ENCODE measurements around the gene RALGPS2. TPM values are rescaled to one million over a fixed set of nuclear protein-coding genes. Genes with fewer than 3 reads are reported as not detected.

Gene RALGPS2
- total and polyA plus RNA-seq, 2 of the 8 experiments (the other 6 are each of a cell fraction or from before 2014, with no cell fraction given), result 6.7 to 38.0 TPM

DNA sequence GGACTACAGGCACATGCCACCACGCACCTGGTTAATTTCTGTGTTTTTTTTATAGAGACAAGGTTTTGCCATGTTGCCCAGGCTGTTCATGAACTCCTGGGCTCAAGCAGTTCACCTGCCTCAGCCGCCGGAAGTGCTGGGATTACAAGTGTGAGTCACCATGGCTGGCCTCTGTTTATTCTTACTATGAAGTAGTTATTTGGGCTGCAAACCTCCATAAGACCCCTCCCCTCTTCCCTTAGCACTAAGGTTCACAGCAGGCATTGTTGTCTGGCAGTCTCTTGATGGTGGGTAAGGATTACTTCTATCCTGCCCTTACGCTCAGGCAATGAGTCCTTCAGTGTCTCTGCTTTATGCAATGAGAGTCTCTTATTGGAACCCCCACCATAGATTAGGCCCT lies 94.1 kb downstream of the RALGPS2 start:
- H3K4me3 ChIP-seq (ENCODE audit: extremely low read depth in 1 of 4, insufficient read depth in 2 of 4, low read depth in 3 of 4, low read length in 4 of 4), result no peak overlapping the region
- H3K79me1 ChIP-seq (ENCODE audit: low read depth, low read length), result no peaks in the 10 kb centered on the region
- no peaks in the 10 kb centered on the region for H3K4me1 ChIP-seq (replicated peaks in 1 of 4; ENCODE audit: control insufficient read depth in 3 of 4, insufficient read depth in 4 of 4, low read length in 3 of 4)
- no peak overlapping the region for H2BK20ac ChIP-seq (ENCODE audit: low read length)
- 100% methylated on average over 4 of the region's 4 CpGs; no CpG with 5 or more reads in 1 of the 2 experiments for WGBS, 2 experiments (ENCODE audit: extremely low coverage in 1 of 2, insufficient coverage in 1 of 2, insufficient read length in 1 of 2, insufficient replicate concordance in 2 of 2, low coverage in 1 of 2, low lambda C conversion rate in 2 of 2, missing lambda C conversion rate in 1 of 2)
- H3K9me3 ChIP-seq (ENCODE audit: insufficient read depth in 2 of 2, low read depth in 1 of 2, low read length in 1 of 2), result no peaks in the 10 kb centered on the region
- H3K27ac ChIP-seq (ENCODE audit: low read depth, low read length), result no peak overlapping the region
- no peak for FAIRE-seq
- no peaks in the 10 kb centered on the region for H3K36me3 ChIP-seq (ENCODE audit: control insufficient read depth in 2 of 4, insufficient read depth in 4 of 4, low read length in 3 of 4)
- H3K14ac ChIP-seq (ENCODE audit: insufficient read length), result no peak overlapping the region
- H3K79me2 ChIP-seq (ENCODE audit: control insufficient read depth in 1 of 2, insufficient read depth in 2 of 2, low read length in 2 of 2), result no peaks in the 10 kb centered on the region
- no peak overlapping the region for H3K9ac ChIP-seq (replicated peaks in 1 of 4; ENCODE audit: extremely low read depth in 1 of 4, low read depth in 3 of 4, low read length in 3 of 4)
- no peak overlapping the region for H2BK12ac ChIP-seq (ENCODE audit: low read depth, low read length)
- no peaks in the 10 kb centered on the region for H3K23me2 ChIP-seq (ENCODE audit: low read depth, low read length)
- no peak overlapping the region for H3K18ac ChIP-seq (ENCODE audit: extremely low read depth, low read length)
- no peak overlapping the region for H4K8ac ChIP-seq (ENCODE audit: extremely low read depth, insufficient read depth, low read length)
- ChIA-PET POLR2A (ENCODE audit: partially characterized antibody) (no interaction called here), CTCF (ENCODE audit: partially characterized antibody) (interaction anchor here (1.2 kb wide), 1 partner anchor 276 kb away, joined by 4 read pairs; no protein-coding TSS in a partner anchor)
- no peak overlapping the region for H3K23ac ChIP-seq (ENCODE audit: insufficient read length)
- no peak overlapping the region for H4K5ac ChIP-seq (ENCODE audit: insufficient read length, low read depth, low read length)
- no peak overlapping the region for H2BK120ac ChIP-seq (replicated peaks; ENCODE audit: low read depth, low read length)
- no peak overlapping the region for H3K4me2 ChIP-seq (ENCODE audit: insufficient read depth in 1 of 2, low read depth in 2 of 2, low read length in 2 of 2)
- H4K91ac ChIP-seq (replicated peaks; ENCODE audit: insufficient read length, low read length), result no peak overlapping the region
- no peak overlapping the region for H3K4ac ChIP-seq (replicated peaks; ENCODE audit: insufficient read length, low read depth, low read length)
- no peak overlapping the region for H2AFZ ChIP-seq (ENCODE audit: low read length)
- H2AK5ac ChIP-seq (ENCODE audit: low read depth, low read length), result no peak overlapping the region
- H4K20me1 ChIP-seq (replicated peaks in 1 of 2; ENCODE audit: control insufficient read depth in 1 of 2, insufficient read depth in 2 of 2, low read length in 2 of 2), result no peaks in the 10 kb centered on the region
- H2BK15ac ChIP-seq (ENCODE audit: low read length), result no peak overlapping the region
- H3K27me3 ChIP-seq (replicated peaks in 1 of 4; ENCODE audit: control insufficient read depth in 3 of 4, extremely low read depth in 1 of 4, insufficient read depth in 3 of 4, low read length in 3 of 4), result no peaks in the 10 kb centered on the region
- no peak overlapping the region for H2BK5ac ChIP-seq (ENCODE audit: low read depth, low read length)
- TF ChIP-seq SP4 (IDR thresholded peaks at IDR 0.05; ENCODE audit: low read length), result no peak
- TF ChIP-seq GABPA (IDR thresholded peaks at IDR 0.05; ENCODE audit: borderline replicate concordance, insufficient read depth, low read length), result no peak
- TF ChIP-seq, protein P1, sequence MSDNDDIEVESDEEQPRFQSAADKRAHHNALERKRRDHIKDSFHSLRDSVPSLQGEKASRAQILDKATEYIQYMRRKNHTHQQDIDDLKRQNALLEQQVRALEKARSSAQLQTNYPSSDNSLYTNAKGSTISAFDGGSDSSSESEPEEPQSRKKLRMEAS (IDR thresholded peaks at IDR 0.05), result no peak
- no peak for TF ChIP-seq KDM1A (IDR thresholded peaks at IDR 0.05; ENCODE audit: borderline replicate concordance, low read length)
- no peak for TF ChIP-seq BCL11A (IDR thresholded peaks at IDR 0.05; ENCODE audit: low read depth in 2 of 2, low read length in 2 of 2)
- no peak for TF ChIP-seq NANOG (IDR thresholded peaks at IDR 0.05; ENCODE audit: insufficient read depth, low read depth, low read length, poor library complexity, severe bottlenecking)
- TF ChIP-seq GTF2F1 (IDR thresholded peaks at IDR 0.05; ENCODE audit: borderline replicate concordance, low read depth, low read length), result no peak
- TF ChIP-seq RAD21 (IDR thresholded peaks at IDR 0.05 in 1 of 2, conservative IDR thresholded peaks at IDR 0.05 in 1 of 2; ENCODE audit: low read depth in 2 of 2, low read length in 2 of 2), result no peak
- no peak for TF ChIP-seq YY1 (IDR thresholded peaks at IDR 0.05; ENCODE audit: low read depth, low read length)
- no peak for TF ChIP-seq SP2 (IDR thresholded peaks at IDR 0.05; ENCODE audit: low read length)
- no peak for TF ChIP-seq CBX5 (IDR thresholded peaks at IDR 0.05; ENCODE audit: low read depth, low read length)
- no peak for TF ChIP-seq TAF1 (IDR thresholded peaks at IDR 0.05; ENCODE audit: low read depth, low read length)
- no peak overlapping the region for H3K56ac ChIP-seq (replicated peaks; ENCODE audit: insufficient read length, low read depth, low read length)
- DNase-seq (ENCODE audit: low read depth in 1 of 2, low spot score in 2 of 2), result no peak
